Stimulated activated CD8-positive, alpha-beta memory T cell treated with anti-CD3 and anti-CD28 coated beads, Interleukin-7, amount 100 ng/mL, for 48 hours (primary cell): ENCODE results near the gene NKTR.

Experiments
- DNase-seq, 2 donors: peaks; one replicate each; pipeline ENCODE4 v3.0.0-alpha.2; 2020; ENCODE audit warnings: low read depth in 1 of 2; ENCODE audit errors: extremely low read depth in 1 of 2

The NKTR gene

DNA sequence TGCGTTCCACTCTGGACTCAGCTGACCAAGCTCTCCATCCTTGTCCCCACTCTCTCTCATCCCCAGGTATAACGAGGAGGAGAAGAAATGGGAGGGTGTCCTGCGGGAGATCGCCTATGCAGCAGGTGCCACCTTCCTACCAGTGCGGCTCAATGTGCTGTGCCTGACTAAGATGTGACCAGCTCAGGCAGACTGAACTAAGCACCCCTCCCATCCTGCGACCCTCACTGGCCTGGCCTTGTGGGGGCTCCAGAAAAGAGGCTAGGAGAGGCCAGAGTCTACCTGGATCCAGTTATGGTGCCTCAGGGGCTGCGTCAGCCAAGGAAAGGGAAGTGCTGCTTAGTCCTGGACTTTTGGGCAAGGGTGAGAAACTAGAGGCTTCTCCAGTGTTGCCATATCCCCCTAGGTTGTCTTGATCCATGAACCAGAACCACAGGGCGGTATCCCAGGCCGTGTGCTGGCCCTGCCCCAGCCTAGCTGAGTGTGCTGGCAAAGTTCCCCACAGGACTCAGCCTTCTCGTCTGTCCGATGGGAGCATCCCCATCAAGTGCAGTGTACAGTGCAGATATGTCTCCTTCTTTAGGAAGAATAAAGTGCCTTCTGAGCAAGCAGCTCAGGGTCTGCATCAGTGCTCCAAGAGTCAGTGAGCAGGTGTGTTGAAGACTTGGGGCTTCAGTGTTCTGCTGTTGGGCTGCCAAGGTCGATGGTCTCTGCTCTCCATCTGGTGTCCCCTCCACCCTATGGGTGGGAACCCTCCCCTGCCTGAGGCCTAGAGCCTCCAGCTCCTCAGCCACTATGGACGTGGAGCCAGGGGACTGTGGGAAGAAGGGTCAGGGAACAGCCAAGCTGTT is 91.6 kb downstream of the NKTR start:
- DNase-seq, result no peak

DNA sequence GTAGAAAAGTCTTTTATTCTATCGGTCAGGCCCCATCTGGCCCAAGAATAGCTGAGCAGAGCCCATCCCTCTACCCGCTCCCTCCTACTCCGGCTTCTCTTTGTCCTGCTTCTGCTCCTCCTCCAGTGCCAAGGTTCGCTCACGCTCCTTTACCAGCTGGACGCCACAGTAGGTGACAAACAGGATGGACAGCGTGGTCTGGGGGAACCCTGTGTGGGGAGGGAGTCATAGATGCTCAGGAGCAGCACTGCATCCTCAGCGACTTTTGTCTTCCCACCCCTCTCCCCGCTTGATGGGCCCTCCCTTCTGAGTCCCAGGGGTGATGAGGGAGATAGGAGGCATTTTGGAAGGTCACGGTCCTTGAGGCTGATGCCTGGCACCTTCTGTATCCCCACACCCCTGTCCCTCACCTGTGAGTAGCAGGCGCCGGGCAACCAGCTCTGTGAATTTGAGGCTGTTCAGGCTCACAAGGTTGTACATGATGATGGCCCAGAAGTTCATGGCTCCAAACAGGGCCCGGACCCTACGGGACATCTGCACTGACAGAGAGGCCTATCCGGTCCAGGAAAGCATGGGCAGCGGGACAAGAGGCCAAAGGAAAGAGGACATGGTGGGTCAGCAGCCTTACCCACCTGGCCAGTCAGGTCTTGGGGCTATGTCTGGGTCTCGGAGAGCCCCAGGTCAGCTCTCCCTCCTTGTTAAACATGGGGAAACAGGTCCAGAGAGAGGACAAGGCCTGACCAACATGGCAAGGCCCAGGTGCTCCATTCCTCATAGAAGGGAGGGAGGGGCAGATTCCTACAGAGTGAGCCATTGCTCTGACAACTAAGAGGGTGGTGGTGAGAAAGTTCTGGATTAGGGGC is 92.4 kb downstream of the NKTR start:
- DNase-seq, result no peak

DNA sequence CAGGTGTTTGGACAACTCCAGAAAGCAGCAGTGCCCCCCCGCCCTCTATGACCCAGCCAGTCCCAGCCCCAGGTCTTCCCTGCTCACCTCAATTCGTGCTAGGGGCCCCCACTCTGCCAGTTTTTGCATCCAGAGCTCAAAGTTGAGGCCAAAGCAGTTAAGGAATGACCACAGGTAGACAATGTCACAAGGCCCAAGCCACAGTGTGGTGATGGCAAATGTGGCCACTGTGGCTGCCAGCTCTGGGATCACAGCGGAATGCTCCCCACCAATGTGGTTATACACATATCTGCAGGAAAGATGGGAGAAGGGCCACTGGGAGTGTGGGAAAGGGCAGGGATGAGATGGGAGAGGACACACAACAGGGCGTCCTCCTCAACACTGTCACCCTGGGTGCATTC is 93.0 kb downstream of the NKTR start:
- DNase-seq, result no peak

DNA sequence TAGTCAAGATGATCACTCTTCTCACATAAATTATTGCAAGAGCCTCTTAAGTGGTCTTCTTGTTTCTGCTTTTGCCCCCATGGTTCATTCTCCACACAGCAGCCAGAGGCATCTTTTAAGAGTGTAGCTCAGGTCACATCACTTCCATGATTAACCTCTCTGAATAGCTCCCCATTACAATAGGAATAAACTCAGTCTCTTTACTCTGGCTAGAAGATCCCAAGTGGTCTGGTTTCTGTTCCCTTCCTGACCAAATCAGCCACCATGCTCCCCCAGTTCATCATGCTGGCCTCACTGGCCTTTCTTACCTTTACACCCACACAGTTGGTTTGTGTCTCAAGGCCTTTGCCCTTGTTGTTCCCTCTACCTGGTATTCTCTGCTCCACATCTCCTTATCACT is 93.9 kb downstream of the NKTR start:
- no peak for DNase-seq

DNA sequence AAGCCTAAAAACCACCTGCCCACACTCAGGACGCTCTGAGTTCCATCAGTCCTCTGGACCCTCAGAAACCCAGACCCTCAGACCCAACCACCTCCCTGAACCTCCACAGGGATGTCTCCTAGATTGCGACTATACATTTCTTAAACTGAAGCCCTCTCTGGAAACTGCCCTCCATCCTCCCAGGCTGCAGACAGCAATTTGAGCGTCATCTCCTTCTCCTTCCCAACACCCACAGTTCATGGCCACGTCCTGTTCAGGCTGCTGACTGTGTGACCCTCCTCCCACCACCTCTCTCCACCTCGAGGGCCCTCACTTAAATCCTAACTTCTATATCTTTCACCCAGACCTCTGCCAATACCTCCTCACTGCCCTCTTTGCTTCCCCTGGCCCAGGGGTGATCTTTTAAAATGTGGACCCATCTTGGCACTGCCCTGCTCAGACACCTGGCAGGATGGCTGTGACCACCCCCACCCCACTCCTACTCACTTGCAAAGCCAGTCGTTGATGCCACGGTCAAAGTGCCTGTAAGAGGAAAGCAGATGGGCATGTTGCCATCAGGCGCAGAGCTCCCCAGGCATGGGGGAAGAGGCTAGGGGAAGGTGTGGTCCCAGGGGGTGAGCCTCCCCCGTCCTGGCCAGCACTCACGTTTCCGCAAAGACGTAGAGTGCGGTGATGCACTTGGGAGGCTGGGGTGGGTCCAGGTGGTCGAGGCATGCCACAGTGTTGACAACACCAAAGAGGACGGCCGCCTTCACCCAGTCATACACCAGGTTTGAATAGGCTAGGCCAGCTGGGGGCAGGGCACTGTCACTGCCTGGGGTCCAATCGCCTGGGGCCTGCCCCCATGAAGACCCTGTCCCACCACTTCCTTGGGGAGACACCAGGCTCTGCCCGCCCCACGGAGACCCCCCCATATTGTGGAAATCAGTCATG is 96.1 kb downstream of the NKTR start:
- no peak for DNase-seq

DNA sequence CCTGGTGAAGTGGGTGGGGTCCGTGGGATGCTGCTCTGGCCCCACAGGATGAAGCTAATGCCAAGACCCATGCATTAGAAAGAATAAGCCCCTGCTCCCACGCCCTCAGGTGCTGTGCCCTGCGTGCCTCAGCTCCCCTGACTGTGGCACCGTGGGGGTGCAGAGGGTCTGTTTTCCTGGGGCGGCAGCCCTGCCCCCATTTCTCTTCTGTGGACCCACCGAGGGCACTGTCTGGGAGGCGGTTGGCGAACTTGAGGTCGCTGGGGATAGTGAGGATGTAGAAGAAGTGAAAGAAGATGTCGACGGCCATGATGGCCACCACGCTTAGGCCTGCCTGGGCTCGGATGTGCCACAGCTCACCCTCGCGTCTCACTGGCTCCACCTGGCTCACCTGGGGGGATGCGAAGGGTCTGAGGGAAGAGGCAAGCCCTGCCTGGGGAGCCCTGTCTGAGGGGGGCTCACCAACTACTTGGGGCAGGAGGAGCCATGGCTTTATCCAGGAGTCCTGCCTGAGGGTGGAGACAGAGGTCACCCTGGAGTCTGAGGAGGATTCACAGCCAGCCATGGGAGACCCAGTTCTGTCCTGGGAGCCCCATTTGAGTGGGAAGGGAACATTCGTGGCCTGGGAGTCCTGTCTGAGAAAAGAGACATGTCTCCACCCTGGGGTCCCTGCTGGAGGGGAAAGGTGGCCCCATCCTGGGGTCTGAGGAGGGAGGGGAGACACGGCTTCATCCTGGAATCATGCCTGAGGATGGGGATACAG is 97.0 kb downstream of the NKTR start:
- DNase-seq, result no peak
